Peyer's patch (tissue), 4 donors: ENCODE results near the gene PSMG4.

Experiments used
- POLR2A ChIP-seq, 2 donors: fragments of 450-650 bp; IDR thresholded peaks; one replicate each; pipeline ENCODE4 v1.5.1; 2017; ENCODE audit warnings: antibody characterized with exemption in 2 of 2, mild to moderate bottlenecking in 2 of 2, moderate library complexity in 2 of 2
- TF ChIP-seq, protein P1 (sequence below), 6 experiments: fragments of 450-650 bp in 4 of 6; fragments of 200-600 bp in 2 of 6; sonication (generic) in 1 of 6; IDR thresholded peaks; one replicate each; pipeline ENCODE4 v1.5.1; 2017 to 2019; ENCODE audit warnings: antibody characterized with exemption in 6 of 6, mild to moderate bottlenecking in 3 of 6, moderate library complexity in 1 of 6

- TF ChIP-seq, protein P1, sequence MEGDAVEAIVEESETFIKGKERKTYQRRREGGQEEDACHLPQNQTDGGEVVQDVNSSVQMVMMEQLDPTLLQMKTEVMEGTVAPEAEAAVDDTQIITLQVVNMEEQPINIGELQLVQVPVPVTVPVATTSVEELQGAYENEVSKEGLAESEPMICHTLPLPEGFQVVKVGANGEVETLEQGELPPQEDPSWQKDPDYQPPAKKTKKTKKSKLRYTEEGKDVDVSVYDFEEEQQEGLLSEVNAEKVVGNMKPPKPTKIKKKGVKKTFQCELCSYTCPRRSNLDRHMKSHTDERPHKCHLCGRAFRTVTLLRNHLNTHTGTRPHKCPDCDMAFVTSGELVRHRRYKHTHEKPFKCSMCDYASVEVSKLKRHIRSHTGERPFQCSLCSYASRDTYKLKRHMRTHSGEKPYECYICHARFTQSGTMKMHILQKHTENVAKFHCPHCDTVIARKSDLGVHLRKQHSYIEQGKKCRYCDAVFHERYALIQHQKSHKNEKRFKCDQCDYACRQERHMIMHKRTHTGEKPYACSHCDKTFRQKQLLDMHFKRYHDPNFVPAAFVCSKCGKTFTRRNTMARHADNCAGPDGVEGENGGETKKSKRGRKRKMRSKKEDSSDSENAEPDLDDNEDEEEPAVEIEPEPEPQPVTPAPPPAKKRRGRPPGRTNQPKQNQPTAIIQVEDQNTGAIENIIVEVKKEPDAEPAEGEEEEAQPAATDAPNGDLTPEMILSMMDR (IDR thresholded peaks at IDR 0.05): no peak
- no peak for TF ChIP-seq POLR2A (IDR thresholded peaks at IDR 0.05)
Observed at GRCh38 chr6:3264356-3264755, 5.6 kb downstream of the PSMG4 start.
